WTC11 (cell line): Measurements from ENCODE around the gene FFAR1.

ENCODE experiments used
- GABPB1 ChIP-seq: sonication (generic); formaldehyde crosslinking; IDR thresholded peaks from 2 replicates; pipeline ENCODE4 v1.8.1; 2023; ENCODE audit warnings: mild to moderate bottlenecking, missing genetic modification reagents
- GRHL2 ChIP-seq: fragments of 250-450 bp; sonication (Bioruptor Pico); IDR thresholded peaks from 2 replicates; pipeline ENCODE4 v1.8.0; 2022; ENCODE audit warnings: mild to moderate bottlenecking, moderate library complexity; ENCODE audit not compliant: insufficient replicate concordance, severe bottlenecking
- JUN ChIP-seq: sonication (generic); formaldehyde crosslinking; IDR thresholded peaks from 2 replicates; pipeline ENCODE4 v1.8.0; 2023; ENCODE audit warnings: mild to moderate bottlenecking, missing genetic modification reagents
- NFYB ChIP-seq: sonication (generic); formaldehyde crosslinking; conservative IDR thresholded peaks from 2 replicates; pipeline ENCODE4 v1.8.0; 2022; ENCODE audit warnings: low read depth, missing genetic modification reagents
- SMAD3 ChIP-seq: sonication (generic); formaldehyde crosslinking; IDR thresholded peaks from 2 replicates; pipeline ENCODE4 v1.8.0; 2022; ENCODE audit warnings: missing genetic modification reagents, mild to moderate bottlenecking, borderline replicate concordance
- TF ChIP-seq, protein P1 (sequence below): fragments of 200-600 bp; IDR thresholded peaks from 2 replicates; pipeline ENCODE4 v1.8.0; 2022; ENCODE audit warnings: antibody characterized with exemption
- TF ChIP-seq, protein P2 (sequence below): sonication (generic); formaldehyde crosslinking; IDR thresholded peaks from 2 replicates; pipeline ENCODE4 v1.8.0; 2022; ENCODE audit warnings: missing genetic modification reagents
- TF ChIP-seq, protein P3 (sequence below): sonication (generic); formaldehyde crosslinking; IDR thresholded peaks from 2 replicates; pipeline ENCODE4 v1.8.0; 2023; ENCODE audit warnings: mild to moderate bottlenecking, missing genetic modification reagents
- TF ChIP-seq, protein P4 (sequence below): sonication (generic); formaldehyde crosslinking; IDR thresholded peaks from 2 replicates; pipeline ENCODE4 v1.8.1; 2023; ENCODE audit warnings: mild to moderate bottlenecking, missing genetic modification reagents, borderline replicate concordance

DNA sequence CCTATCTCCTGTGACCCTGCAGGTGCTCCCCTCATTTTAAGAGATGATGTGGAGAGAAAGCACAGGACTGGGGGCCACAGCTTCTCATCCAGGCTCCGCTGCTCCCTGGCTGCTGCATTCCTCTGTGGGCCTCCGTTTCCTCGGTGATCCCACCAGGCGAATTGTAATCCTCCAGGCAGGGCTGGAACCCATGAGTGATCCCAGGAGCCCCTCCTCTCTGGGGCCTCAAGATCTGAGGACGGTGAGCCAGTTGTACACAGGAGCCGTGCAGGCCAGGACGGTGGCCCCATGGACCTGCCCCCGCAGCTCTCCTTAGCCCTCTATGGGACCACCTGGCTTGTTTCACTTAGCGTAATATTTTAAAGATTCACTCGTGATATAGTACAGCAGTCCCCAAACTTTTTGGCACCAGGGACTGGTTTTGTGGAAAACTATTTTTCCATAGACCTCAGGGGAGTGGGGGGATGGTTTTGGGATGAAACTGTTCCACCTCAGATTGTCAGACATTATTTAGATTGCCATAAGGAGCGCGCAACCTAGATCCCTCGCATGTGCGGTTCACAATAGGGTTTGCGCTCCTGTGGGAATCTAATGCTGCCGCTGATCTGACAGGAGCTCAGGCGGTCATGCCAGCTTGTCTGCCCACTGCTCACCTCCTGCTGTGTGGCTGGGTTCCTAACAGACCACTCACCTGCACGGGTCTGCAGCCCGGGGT lies 16.2 kb downstream of the FFAR1 start:
- TF ChIP-seq JUN (CRISPR knock-in tag) (no peak), SMAD3 (CRISPR knock-in tag) (no peak), GABPB1 (CRISPR knock-in tag) (no peak), GRHL2 (CRISPR knock-in tag) (no peak), NFYB (no peak)
- TF ChIP-seq, protein P1, sequence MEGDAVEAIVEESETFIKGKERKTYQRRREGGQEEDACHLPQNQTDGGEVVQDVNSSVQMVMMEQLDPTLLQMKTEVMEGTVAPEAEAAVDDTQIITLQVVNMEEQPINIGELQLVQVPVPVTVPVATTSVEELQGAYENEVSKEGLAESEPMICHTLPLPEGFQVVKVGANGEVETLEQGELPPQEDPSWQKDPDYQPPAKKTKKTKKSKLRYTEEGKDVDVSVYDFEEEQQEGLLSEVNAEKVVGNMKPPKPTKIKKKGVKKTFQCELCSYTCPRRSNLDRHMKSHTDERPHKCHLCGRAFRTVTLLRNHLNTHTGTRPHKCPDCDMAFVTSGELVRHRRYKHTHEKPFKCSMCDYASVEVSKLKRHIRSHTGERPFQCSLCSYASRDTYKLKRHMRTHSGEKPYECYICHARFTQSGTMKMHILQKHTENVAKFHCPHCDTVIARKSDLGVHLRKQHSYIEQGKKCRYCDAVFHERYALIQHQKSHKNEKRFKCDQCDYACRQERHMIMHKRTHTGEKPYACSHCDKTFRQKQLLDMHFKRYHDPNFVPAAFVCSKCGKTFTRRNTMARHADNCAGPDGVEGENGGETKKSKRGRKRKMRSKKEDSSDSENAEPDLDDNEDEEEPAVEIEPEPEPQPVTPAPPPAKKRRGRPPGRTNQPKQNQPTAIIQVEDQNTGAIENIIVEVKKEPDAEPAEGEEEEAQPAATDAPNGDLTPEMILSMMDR = no peak
- TF ChIP-seq, protein P2, sequence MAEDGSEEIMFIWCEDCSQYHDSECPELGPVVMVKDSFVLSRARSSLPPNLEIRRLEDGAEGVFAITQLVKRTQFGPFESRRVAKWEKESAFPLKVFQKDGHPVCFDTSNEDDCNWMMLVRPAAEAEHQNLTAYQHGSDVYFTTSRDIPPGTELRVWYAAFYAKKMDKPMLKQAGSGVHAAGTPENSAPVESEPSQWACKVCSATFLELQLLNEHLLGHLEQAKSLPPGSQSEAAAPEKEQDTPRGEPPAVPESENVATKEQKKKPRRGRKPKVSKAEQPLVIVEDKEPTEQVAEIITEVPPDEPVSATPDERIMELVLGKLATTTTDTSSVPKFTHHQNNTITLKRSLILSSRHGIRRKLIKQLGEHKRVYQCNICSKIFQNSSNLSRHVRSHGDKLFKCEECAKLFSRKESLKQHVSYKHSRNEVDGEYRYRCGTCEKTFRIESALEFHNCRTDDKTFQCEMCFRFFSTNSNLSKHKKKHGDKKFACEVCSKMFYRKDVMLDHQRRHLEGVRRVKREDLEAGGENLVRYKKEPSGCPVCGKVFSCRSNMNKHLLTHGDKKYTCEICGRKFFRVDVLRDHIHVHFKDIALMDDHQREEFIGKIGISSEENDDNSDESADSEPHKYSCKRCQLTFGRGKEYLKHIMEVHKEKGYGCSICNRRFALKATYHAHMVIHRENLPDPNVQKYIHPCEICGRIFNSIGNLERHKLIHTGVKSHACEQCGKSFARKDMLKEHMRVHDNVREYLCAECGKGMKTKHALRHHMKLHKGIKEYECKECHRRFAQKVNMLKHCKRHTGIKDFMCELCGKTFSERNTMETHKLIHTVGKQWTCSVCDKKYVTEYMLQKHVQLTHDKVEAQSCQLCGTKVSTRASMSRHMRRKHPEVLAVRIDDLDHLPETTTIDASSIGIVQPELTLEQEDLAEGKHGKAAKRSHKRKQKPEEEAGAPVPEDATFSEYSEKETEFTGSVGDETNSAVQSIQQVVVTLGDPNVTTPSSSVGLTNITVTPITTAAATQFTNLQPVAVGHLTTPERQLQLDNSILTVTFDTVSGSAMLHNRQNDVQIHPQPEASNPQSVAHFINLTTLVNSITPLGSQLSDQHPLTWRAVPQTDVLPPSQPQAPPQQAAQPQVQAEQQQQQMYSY (CRISPR knock-in tag) = no peak
- TF ChIP-seq, protein P3, sequence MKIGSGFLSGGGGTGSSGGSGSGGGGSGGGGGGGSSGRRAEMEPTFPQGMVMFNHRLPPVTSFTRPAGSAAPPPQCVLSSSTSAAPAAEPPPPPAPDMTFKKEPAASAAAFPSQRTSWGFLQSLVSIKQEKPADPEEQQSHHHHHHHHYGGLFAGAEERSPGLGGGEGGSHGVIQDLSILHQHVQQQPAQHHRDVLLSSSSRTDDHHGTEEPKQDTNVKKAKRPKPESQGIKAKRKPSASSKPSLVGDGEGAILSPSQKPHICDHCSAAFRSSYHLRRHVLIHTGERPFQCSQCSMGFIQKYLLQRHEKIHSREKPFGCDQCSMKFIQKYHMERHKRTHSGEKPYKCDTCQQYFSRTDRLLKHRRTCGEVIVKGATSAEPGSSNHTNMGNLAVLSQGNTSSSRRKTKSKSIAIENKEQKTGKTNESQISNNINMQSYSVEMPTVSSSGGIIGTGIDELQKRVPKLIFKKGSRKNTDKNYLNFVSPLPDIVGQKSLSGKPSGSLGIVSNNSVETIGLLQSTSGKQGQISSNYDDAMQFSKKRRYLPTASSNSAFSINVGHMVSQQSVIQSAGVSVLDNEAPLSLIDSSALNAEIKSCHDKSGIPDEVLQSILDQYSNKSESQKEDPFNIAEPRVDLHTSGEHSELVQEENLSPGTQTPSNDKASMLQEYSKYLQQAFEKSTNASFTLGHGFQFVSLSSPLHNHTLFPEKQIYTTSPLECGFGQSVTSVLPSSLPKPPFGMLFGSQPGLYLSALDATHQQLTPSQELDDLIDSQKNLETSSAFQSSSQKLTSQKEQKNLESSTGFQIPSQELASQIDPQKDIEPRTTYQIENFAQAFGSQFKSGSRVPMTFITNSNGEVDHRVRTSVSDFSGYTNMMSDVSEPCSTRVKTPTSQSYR = no peak
- TF ChIP-seq, protein P4, sequence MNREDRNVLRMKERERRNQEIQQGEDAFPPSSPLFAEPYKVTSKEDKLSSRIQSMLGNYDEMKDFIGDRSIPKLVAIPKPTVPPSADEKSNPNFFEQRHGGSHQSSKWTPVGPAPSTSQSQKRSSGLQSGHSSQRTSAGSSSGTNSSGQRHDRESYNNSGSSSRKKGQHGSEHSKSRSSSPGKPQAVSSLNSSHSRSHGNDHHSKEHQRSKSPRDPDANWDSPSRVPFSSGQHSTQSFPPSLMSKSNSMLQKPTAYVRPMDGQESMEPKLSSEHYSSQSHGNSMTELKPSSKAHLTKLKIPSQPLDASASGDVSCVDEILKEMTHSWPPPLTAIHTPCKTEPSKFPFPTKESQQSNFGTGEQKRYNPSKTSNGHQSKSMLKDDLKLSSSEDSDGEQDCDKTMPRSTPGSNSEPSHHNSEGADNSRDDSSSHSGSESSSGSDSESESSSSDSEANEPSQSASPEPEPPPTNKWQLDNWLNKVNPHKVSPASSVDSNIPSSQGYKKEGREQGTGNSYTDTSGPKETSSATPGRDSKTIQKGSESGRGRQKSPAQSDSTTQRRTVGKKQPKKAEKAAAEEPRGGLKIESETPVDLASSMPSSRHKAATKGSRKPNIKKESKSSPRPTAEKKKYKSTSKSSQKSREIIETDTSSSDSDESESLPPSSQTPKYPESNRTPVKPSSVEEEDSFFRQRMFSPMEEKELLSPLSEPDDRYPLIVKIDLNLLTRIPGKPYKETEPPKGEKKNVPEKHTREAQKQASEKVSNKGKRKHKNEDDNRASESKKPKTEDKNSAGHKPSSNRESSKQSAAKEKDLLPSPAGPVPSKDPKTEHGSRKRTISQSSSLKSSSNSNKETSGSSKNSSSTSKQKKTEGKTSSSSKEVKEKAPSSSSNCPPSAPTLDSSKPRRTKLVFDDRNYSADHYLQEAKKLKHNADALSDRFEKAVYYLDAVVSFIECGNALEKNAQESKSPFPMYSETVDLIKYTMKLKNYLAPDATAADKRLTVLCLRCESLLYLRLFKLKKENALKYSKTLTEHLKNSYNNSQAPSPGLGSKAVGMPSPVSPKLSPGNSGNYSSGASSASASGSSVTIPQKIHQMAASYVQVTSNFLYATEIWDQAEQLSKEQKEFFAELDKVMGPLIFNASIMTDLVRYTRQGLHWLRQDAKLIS (CRISPR knock-in tag) = no peak
